Vagina (tissue), 2 donors: ENCODE measurements around the gene ACSF2.

Source experiments
- CTCF ChIP-seq, 3 experiments: fragments of 450-650 bp in 2 of 3; fragments of 200-600 bp in 1 of 3; sonication (generic) in 1 of 3; IDR thresholded peaks; one replicate each; pipeline ENCODE4 v1.5.1; 2017 to 2019; ENCODE audit warnings: antibody characterized with exemption in 3 of 3, mild to moderate bottlenecking in 2 of 3, moderate library complexity in 2 of 3
- POLR2A ChIP-seq, 2 donors: fragments of 450-650 bp; IDR thresholded peaks; one replicate each; pipeline ENCODE4 v1.6.1; 2017; ENCODE audit warnings: antibody characterized with exemption in 2 of 2, mild to moderate bottlenecking in 2 of 2, moderate library complexity in 2 of 2
- POLR2AphosphoS5 ChIP-seq, 2 donors: sonication (generic); formaldehyde crosslinking; IDR thresholded peaks; one replicate each; pipeline ENCODE4 v1.9.0; 2017; ENCODE audit warnings: antibody characterized with exemption in 2 of 2, mild to moderate bottlenecking in 2 of 2, low read depth in 1 of 2; ENCODE audit not compliant: insufficient read depth in 1 of 2

- TF ChIP-seq CTCF (IDR thresholded peaks at IDR 0.05) (no peak), POLR2AphosphoS5 (IDR thresholded peaks at IDR 0.05; ENCODE audit: insufficient read depth in 1 of 2, low read depth in 1 of 2) (no peak), POLR2A (IDR thresholded peaks at IDR 0.05) (no peak)
Measured at GRCh38 chr17:50426472-50426782, 409 bp downstream of the ACSF2 start.
